ENCODE data around the gene RNU7-1. TPM values are rescaled to one million over a fixed set of nuclear protein-coding genes. Genes with fewer than 3 reads are reported as not detected.

Gene RNU7-1
- total and polyA plus RNA-seq, 12 donors = not detected

GRCh38 chr12:6921996-6922946 is 21.3 kb upstream of the RNU7-1 start:
- no peaks in the 10 kb centered on the region for H3K9me3 ChIP-seq (replicated peaks in 1 of 3)
- DNase-seq = no peak
- peaks cover 33 to 36% of the 10 kb centered on the region in 2 donors for H3K4me1 ChIP-seq (replicated peaks in 1 of 2)
- no peak overlapping the region for H3K4me3 ChIP-seq
- H3K36me3 ChIP-seq (replicated peaks in 1 of 2) = no peaks in the 10 kb centered on the region
- intact Hi-C loops (cut with DNase I) = no loop called here
- WGBS, 4 donors = 76 to 88% (median 80%) methylated on average over 9 of the region's 9 CpGs
- no peak overlapping the region for H3K27ac ChIP-seq
- TF ChIP-seq CTCF (IDR thresholded peaks at IDR 0.05) (no peak), POLR2A (IDR thresholded peaks at IDR 0.05) (no peak)
- H3K27me3 ChIP-seq = no peaks in the 10 kb centered on the region

GRCh38 chr12:6923003-6923732 is 20.4 kb upstream of the RNU7-1 start:
- H3K27me3 ChIP-seq = no peaks in the 10 kb centered on the region
- 74 to 84% (median 78%) methylated on average over 10 of the region's 10 CpGs for WGBS, 4 donors
- H3K9me3 ChIP-seq (replicated peaks in 1 of 3) = no peaks in the 10 kb centered on the region
- intact Hi-C loops (cut with DNase I) = no loop called here
- H3K4me1 ChIP-seq (replicated peaks in 1 of 2) = peaks cover 34 to 36% of the 10 kb centered on the region in 2 donors
- DNase-seq = no peak
- TF ChIP-seq CTCF (IDR thresholded peaks at IDR 0.05) = no peak
- no peak for TF ChIP-seq POLR2A (IDR thresholded peaks at IDR 0.05)
- no peaks in the 10 kb centered on the region for H3K36me3 ChIP-seq (replicated peaks in 1 of 2)
- H3K4me3 ChIP-seq = no peak overlapping the region
- H3K27ac ChIP-seq = no peak overlapping the region

- Histone ChIP-seq H3K27ac (peak overlapping the region in 2 of 5 donors; percentile 96 to 98), H3K27me3 (no peaks in the 10 kb centered on the region), H3K4me1 (replicated peaks in 1 of 2) (peaks cover 34 to 36% of the 10 kb centered on the region in 2 donors), H3K36me3 (replicated peaks in 1 of 2) (no peaks in the 10 kb centered on the region), H3K9me3 (replicated peaks in 1 of 3) (no peaks in the 10 kb centered on the region), H3K4me3 (no peak overlapping the region)
- 34 to 45% (median 43%) methylated on average over 6 of the region's 6 CpGs for WGBS, 4 donors
- peak in 1 of 7 donors; percentile 65 for DNase-seq
- intact Hi-C loops (cut with DNase I) = no loop called here
- TF ChIP-seq POLR2A (IDR thresholded peaks at IDR 0.05) = no peak
Measured at GRCh38 chr12:6923851-6924250, 19.8 kb upstream of the RNU7-1 start.

- 11 to 25% (median 15%) methylated on average over 1 of the region's 1 CpG for WGBS, 4 donors
- intact Hi-C loops (cut with DNase I) = no loop called here
Measured at GRCh38 chr12:6925239-6925539, 18.4 kb upstream of the RNU7-1 start.

More at GRCh38 chr12:6925239-6925539, 18.4 kb upstream of the RNU7-1 start:
- no peaks in the 10 kb centered on the region for H3K9me3 ChIP-seq (replicated peaks in 1 of 3)
- peak overlapping the region in 1 of 4 donors; percentile 6 for H3K4me3 ChIP-seq
- H3K27ac ChIP-seq = peak overlapping the region; percentile 51 to 98 (median 93)
- H3K27me3 ChIP-seq = no peaks in the 10 kb centered on the region
- TF ChIP-seq CTCF (IDR thresholded peaks at IDR 0.05) (no peak), POLR2A (IDR thresholded peaks at IDR 0.05) (no peak)
- DNase-seq = no peak
- no peaks in the 10 kb centered on the region for H3K36me3 ChIP-seq (replicated peaks in 1 of 2)
- H3K4me1 ChIP-seq (replicated peaks in 1 of 2) = peaks cover 45 to 49% of the 10 kb centered on the region in 2 donors
